Ectodermal cell (in vitro differentiated cells): ENCODE data around the gene CRCP.
"Not testable (repeated sequence)": the region's sequence is repeated elsewhere in the genome, so short reads cannot be mapped to it uniquely, and the experiment has no call there.

Experiments
- H3K27ac ChIP-seq: 2 replicates; pipeline ENCODE4 v1.7.0; 2013; ENCODE audit warnings: mild to moderate bottlenecking, low read depth, low read length; ENCODE audit not compliant: insufficient read depth, poor library complexity, severe bottlenecking
- H3K27me3 ChIP-seq: 2 replicates; pipeline ENCODE4 v1.7.0; 2013; ENCODE audit warnings: mild to moderate bottlenecking, low read length; ENCODE audit not compliant: insufficient read depth, control insufficient read depth, poor library complexity, severe bottlenecking
- H3K36me3 ChIP-seq: one replicate; pipeline ENCODE4 v1.7.0; 2013; ENCODE audit warnings: low read length; ENCODE audit not compliant: control insufficient read depth, insufficient read depth
- H3K4me1 ChIP-seq: one replicate; pipeline ENCODE4 v1.7.0; 2013; ENCODE audit warnings: low read length; ENCODE audit not compliant: control insufficient read depth, insufficient read depth
- H3K4me3 ChIP-seq: 2 replicates; pipeline ENCODE4 v1.7.0; 2013; ENCODE audit warnings: low read depth, low read length, control low read depth; ENCODE audit not compliant: insufficient read depth
- H3K9me3 ChIP-seq: 2 replicates; pipeline ENCODE4 v1.7.0; 2013; ENCODE audit warnings: mild to moderate bottlenecking, low read length, moderate library complexity; ENCODE audit not compliant: control insufficient read depth
- WGBS, 2 experiments: methylation state at CpG; one replicate each; pipeline ENCODE4 v1.1.7; 2013; ENCODE audit warnings: missing lambda C conversion rate in 2 of 2; 5-methylcytosine and 5-hydroxymethylcytosine counted together

Gene CRCP

DNA sequence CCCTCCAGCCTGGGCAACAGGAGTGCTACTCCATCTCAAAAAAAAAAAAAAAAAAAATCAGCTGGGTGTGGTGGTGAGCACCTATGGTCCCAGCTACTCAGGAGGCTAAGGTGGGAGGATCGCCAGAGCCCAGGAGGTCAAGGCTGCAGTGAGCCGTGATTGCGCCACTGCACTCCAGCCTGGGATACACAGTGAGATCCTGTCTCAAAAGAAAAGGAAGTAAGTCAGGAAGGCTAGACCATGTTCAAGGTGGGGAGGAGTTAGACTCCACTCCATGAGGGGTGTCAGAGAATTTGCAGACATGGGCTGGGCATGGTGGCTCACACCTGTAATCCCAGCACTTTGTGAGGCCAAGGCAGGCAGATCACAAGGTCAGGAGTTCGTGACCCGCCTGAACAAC is 6.2 kb upstream of the CRCP start:
- H3K4me3 ChIP-seq, H3K36me3 ChIP-seq, H3K27me3 ChIP-seq, H3K4me1 ChIP-seq, H3K27ac ChIP-seq, H3K9me3 ChIP-seq: not testable (repeated sequence)
- WGBS, 2 experiments = 86 to 88% methylated on average over 5 of the region's 5 CpGs

- Histone ChIP-seq H3K4me1 (peaks cover 2% of the 10 kb centered on the region), H3K36me3 (no peaks in the 10 kb centered on the region), H3K9me3 (no peaks in the 10 kb centered on the region), H3K27ac (no peak overlapping the region), H3K4me3 (no peak overlapping the region), H3K27me3 (no peaks in the 10 kb centered on the region)
- 68 to 79% methylated on average over 9 of the region's 9 CpGs for WGBS, 2 experiments
Observed at GRCh38 chr7:66110856-66111255, 3.8 kb upstream of the CRCP start.

GRCh38 chr7:66116680-66117420 is 2.2 kb downstream of the CRCP start:
- H3K4me1 ChIP-seq, H3K9me3 ChIP-seq, H3K27me3 ChIP-seq, H3K27ac ChIP-seq, H3K36me3 ChIP-seq, H3K4me3 ChIP-seq: not testable (repeated sequence)
- 94% methylated on average over 11 to 12 of the region's 12 CpGs for WGBS, 2 experiments

- no peak overlapping the region for H3K4me3 ChIP-seq
- H3K9me3 ChIP-seq = no peaks in the 10 kb centered on the region
- H3K4me1 ChIP-seq = peaks cover 6% of the 10 kb centered on the region
- H3K36me3 ChIP-seq = no peaks in the 10 kb centered on the region
- no peaks in the 10 kb centered on the region for H3K27me3 ChIP-seq
- 97% methylated on average over 3 of the region's 3 CpGs for WGBS, 2 experiments
- H3K27ac ChIP-seq = no peak overlapping the region
Observed at GRCh38 chr7:66118603-66119002, 4.0 kb downstream of the CRCP start.

GRCh38 chr7:66119245-66119850 is 4.7 kb downstream of the CRCP start:
- 93 to 96% methylated on average over 3 of the region's 4 CpGs for WGBS, 2 experiments

DNA sequence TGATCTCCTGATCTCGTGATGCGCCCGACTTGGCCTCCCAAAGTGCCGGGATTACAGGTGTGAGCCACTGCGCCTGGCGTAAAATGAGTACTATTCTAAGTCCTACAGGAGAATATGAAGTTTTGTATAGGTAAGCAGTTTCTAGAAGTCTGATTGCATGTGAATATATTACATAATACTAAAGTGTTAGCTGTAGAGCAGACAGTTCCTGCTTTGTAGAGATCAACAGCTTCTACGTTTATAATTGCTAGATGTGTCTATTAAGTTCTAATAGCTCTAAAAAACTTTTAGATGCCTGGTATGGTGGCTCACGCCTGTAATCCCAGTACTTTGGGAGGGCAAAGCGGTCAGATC is 8.5 kb downstream of the CRCP start:
- no peak overlapping the region for H3K27ac ChIP-seq
- H3K9me3 ChIP-seq = no peaks in the 10 kb centered on the region
- no peaks in the 10 kb centered on the region for H3K4me1 ChIP-seq
- H3K27me3 ChIP-seq = no peaks in the 10 kb centered on the region
- H3K36me3 ChIP-seq = no peaks in the 10 kb centered on the region
- WGBS, 2 experiments = 93 to 99% methylated on average over 9 of the region's 9 CpGs
- H3K4me3 ChIP-seq = no peak overlapping the region

More at GRCh38 chr7:66119245-66119850, 4.7 kb downstream of the CRCP start:
- no peak overlapping the region for H3K27ac ChIP-seq
- H3K4me3 ChIP-seq = no peak overlapping the region
- no peaks in the 10 kb centered on the region for H3K36me3 ChIP-seq
- H3K4me1 ChIP-seq = peaks cover 6% of the 10 kb centered on the region
- no peaks in the 10 kb centered on the region for H3K9me3 ChIP-seq
- H3K27me3 ChIP-seq = no peaks in the 10 kb centered on the region

DNA sequence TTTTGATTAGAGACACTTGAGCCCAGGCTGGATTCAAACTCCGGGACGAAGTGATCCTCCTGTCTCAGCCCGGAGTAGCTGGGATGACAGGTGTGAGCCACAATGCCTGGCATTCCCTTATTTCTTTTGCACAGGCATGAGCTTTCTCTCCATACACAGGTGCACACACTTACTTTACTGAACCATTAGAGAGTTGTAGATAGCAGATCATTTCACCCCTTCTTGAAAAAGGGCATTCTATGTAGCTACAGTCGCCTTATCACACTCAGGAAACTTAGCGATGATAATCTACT is 9.9 kb downstream of the CRCP start:
- 92 to 95% methylated on average over 5 of the region's 5 CpGs for WGBS, 2 experiments
- H3K4me1 ChIP-seq = not testable (repeated sequence)

GRCh38 chr7:66125052-66125694 is 10.5 kb downstream of the CRCP start:
- 89 to 98% methylated on average over 2 to 4 of the region's 4 CpGs for WGBS, 2 experiments
- no peaks in the 10 kb centered on the region for H3K27me3 ChIP-seq
- H3K4me3 ChIP-seq = no peak overlapping the region
- no peak overlapping the region for H3K27ac ChIP-seq
- H3K36me3 ChIP-seq = no peaks in the 10 kb centered on the region
- no peaks in the 10 kb centered on the region for H3K9me3 ChIP-seq
- no peaks in the 10 kb centered on the region for H3K4me1 ChIP-seq

More for the DNA sequence above, 9.9 kb downstream of the CRCP start:
- H3K36me3 ChIP-seq, H3K27ac ChIP-seq, H3K27me3 ChIP-seq, H3K9me3 ChIP-seq, H3K4me3 ChIP-seq: not testable (repeated sequence)

DNA sequence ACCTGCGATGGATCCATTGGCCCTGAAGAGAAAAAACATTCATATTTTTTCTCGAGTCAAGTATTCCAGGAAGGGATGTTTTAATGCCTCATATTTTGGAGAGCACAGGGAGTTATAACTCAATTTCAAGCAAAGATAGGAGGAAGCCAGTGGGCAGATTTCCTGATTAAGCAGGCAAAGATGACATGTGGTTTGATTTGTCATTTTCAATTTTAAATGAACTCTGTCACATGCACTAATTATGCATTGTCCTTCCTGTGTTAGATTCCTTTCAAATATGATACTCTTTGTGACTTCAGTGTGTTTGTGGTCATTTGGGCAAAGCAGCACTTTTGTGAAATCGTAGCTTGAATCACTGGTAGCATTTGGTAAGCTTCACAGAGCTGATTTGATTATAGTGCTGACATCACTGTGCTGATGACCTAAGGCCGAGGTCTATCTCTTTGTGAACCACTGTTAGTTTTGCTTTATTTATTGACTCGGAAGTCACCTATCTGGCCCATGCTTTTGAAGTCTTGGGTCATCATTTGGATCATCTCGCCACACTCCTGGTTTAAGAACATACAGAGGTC is 11.2 kb downstream of the CRCP start:
- 95 to 96% methylated on average over 5 to 6 of the region's 6 CpGs for WGBS, 2 experiments
- H3K4me3 ChIP-seq, H3K4me1 ChIP-seq, H3K27ac ChIP-seq, H3K36me3 ChIP-seq, H3K9me3 ChIP-seq, H3K27me3 ChIP-seq: not testable (repeated sequence)

GRCh38 chr7:66127172-66127571 is 12.5 kb downstream of the CRCP start:
- not testable (repeated sequence) for H3K27ac ChIP-seq, H3K4me1 ChIP-seq, H3K4me3 ChIP-seq, H3K36me3 ChIP-seq, H3K27me3 ChIP-seq, H3K9me3 ChIP-seq
- WGBS, 2 experiments = 94 to 98% methylated on average over 3 of the region's 3 CpGs
